ENCODE results near the gene PANX1. TPM values are rescaled to one million over a fixed set of nuclear protein-coding genes. Genes with fewer than 3 reads are reported as not detected.

PANX1 gene
- total RNA-seq, 1 experiment from 2014 or later = 37.5 TPM

GRCh38 chr11:94150704-94151685 lies 22.4 kb downstream of the PANX1 start:
- Histone ChIP-seq H3K23me2 (ENCODE audit: insufficient read length, low read depth, low read length, poor library complexity, severe bottlenecking) (no peaks in the 10 kb centered on the region), H2BK120ac (ENCODE audit: low read depth, low read length, poor library complexity, severe bottlenecking) (no peak overlapping the region), H2BK15ac (ENCODE audit: low read depth, low read length) (no peak overlapping the region), H3K4ac (ENCODE audit: low read depth, low read length) (no peak overlapping the region), H3K79me1 (ENCODE audit: insufficient read depth, low read depth, low read length, poor library complexity, severe bottlenecking) (peaks cover 11% of the 10 kb centered on the region), H2AFZ (ENCODE audit: low read length) (no peak overlapping the region), H3K9ac (ENCODE audit: extremely low read depth, insufficient read length, low read length) (no peak overlapping the region), H3K9me3 (ENCODE audit: control insufficient read depth, low read depth, low read length) (no peaks in the 10 kb centered on the region), H3K27me3 (ENCODE audit: insufficient read depth, low read length) (no peaks in the 10 kb centered on the region), H2BK12ac (ENCODE audit: insufficient read length, low read depth, low read length) (no peak overlapping the region), H3K4me1 (ENCODE audit: insufficient read depth, low read length) (peaks cover 17% of the 10 kb centered on the region; the same call in 1 of the 2 replicates), H3K79me2 (ENCODE audit: insufficient read depth, low read length) (peaks cover 54% of the 10 kb centered on the region), H4K5ac (ENCODE audit: insufficient read length, low read depth, low read length) (no peak overlapping the region), H3K23ac (ENCODE audit: insufficient read length, low read depth, low read length) (no peak overlapping the region), H3K18ac (ENCODE audit: insufficient read length, low read depth, low read length) (no peak overlapping the region), H4K8ac (replicated peaks; ENCODE audit: insufficient read length, low read depth, low read length) (no peak overlapping the region), H4K91ac (ENCODE audit: insufficient read length, low read depth, low read length) (no peak overlapping the region), H2BK5ac (ENCODE audit: insufficient read length, low read length) (no peak overlapping the region), H4K20me1 (ENCODE audit: control insufficient read depth, insufficient read depth, insufficient read length) (no peaks in the 10 kb centered on the region), H3K27ac (ENCODE audit: insufficient read length, low read depth, low read length) (no peak overlapping the region), H3K4me2 (ENCODE audit: insufficient read depth, insufficient read length, low read length) (no peak overlapping the region), H2BK20ac (ENCODE audit: low read depth, low read length, poor library complexity, severe bottlenecking) (no peak overlapping the region), H3K14ac (ENCODE audit: insufficient read depth, low read length) (no peak overlapping the region), H3K56ac (ENCODE audit: insufficient read length, low read depth, low read length) (no peak overlapping the region), H2AK5ac (ENCODE audit: insufficient read length, low read length) (no peak overlapping the region), H3T11ph (ENCODE audit: low read length) (no peak overlapping the region)
- Mint-ChIP-seq H3K27me3 (ENCODE audit: low read depth) (no peaks in the 10 kb centered on the region), H3K4me3 (no peak overlapping the region), H3K27ac (peak overlapping the region in 1 of 3 experiments; percentile 71; a peak in 2 of 7 replicates), H3K36me3 (ENCODE audit: insufficient read depth in 1 of 3, low read depth in 3 of 3) (peaks cover 15 to 25% (median 18%) of the 10 kb centered on the region in 3 experiments), H3K4me1 (peaks cover 66 to 69% of the 10 kb centered on the region in 2 experiments), H3K9me3 (no peaks in the 10 kb centered on the region)
- 0 out of 3 replicates have a peak, but pooled peaks have one; percentile 18 for TF ChIP-seq CTCF (conservative IDR thresholded peaks at IDR 0.05)
- DNase-seq = no peak
- WGBS (ENCODE audit: extremely low coverage, insufficient read length, low lambda C conversion rate) = no CpG with 5 or more reads among the region's 4 CpGs

Measured in H9 (cell line).